ENCODE data around the gene DCLRE1C.
A peak's percentile ranks its signal among the peaks of the same experiment; 100 is the strongest.
"Not testable (repeated sequence)": the region's sequence is repeated elsewhere in the genome, so short reads cannot be mapped to it uniquely, and the experiment has no call there.

Gene DCLRE1C

DNA sequence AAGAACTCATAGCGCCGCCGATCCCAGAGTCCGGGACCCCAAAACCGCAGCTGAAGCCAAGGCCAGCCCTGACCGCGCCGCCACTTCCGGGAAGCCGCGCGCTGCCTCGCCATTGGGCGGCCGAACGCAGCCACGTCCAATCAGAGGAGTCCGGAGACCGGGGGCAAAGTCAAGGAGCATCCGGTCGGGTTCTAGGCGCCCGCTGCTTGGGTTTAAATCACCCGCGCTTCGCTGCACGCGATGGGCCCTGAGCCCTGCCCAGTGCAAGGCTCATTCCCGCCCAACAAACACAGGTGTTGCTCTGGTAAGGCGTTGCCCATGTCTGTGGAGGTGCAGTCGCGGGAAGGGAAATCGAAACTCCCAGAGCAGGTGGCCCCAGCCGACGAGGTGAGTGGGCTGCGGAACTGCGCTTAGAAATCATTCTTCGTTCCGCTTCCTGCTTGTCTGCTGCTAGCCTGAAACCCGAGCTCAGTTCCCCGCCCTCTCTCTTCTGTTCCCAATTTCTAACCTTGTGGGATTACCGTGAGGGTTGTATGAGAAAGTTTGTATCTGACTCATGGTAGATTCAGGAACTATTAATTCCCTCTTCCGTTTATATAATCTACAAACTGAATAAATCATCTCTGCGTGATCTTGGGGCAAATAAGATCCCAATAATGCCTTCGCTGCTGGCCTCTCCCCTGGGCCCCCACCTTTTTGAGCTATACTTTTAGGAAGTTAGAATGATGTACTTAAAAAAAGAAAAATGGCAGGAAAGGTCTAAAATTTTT is at the start of gene DCLRE1C:
Gene DCLRE1C, minus strand, starts transcription at position 96 of the 770 bp plus-strand sequence. Its CDS starts 86 bp downstream, at position 10.
- in situ Hi-C loops (cut with HindIII; ENCODE audit: low pct_ligation_motif_present, low pct_unique_long_range_greater_than_20kb, low sequenced_read_pairs) = no loop called here
- DNase-seq = peak; percentile 90

DNA sequence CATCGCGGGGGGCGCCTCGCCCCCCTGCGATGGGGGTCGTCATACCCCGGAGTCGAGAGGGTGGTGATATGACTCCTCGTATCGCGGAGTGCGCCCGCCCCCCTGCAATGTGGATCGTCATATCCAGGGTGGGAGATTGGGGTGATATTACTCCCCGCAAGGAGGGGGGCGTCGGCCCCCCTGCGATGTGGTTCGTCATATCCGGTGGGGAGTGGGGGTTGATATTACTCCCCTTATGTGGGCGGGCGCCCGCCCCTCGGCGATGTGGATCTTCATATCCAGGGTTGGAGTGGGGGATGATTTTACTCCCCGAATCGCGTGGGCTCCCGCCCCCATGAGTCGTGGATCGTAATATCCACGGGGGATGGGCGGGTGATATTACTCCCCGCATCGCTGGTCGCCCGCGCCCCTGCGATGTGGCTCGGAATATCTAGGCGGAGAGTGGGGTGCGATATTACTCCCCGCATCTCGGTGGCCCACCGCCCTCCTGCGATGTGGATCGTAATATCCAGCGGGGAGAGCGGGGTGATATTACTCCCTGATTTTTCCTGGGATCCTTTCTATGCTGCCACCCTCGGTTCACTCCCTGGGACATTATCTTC is 42.2 kb upstream of the DCLRE1C start:
- DNase-seq = no peak
- in situ Hi-C loops (cut with HindIII; ENCODE audit: low pct_ligation_motif_present, low pct_unique_long_range_greater_than_20kb, low sequenced_read_pairs) = no loop called here

GRCh38 chr10:14993500-14994455 is 39.9 kb upstream of the DCLRE1C start:
- in situ Hi-C loops (cut with HindIII; ENCODE audit: low pct_ligation_motif_present, low pct_unique_long_range_greater_than_20kb, low sequenced_read_pairs); DNase-seq: not testable (repeated sequence)

- DNase-seq; in situ Hi-C loops (cut with HindIII; ENCODE audit: low pct_ligation_motif_present, low pct_unique_long_range_greater_than_20kb, low sequenced_read_pairs): not testable (repeated sequence)
These were observed 38.4 kb upstream of the DCLRE1C start for GRCh38 chr10:14992336-14992735.

- DNase-seq = peak; percentile 46
- in situ Hi-C loops (cut with HindIII; ENCODE audit: low pct_ligation_motif_present, low pct_unique_long_range_greater_than_20kb, low sequenced_read_pairs) = not testable (repeated sequence)
These were observed 37.3 kb upstream of the DCLRE1C start for GRCh38 chr10:14991035-14991749.

GRCh38 chr10:14989552-14989951 is 35.7 kb upstream of the DCLRE1C start:
- in situ Hi-C loops (cut with HindIII; ENCODE audit: low pct_ligation_motif_present, low pct_unique_long_range_greater_than_20kb, low sequenced_read_pairs); DNase-seq: not testable (repeated sequence)

- DNase-seq = no peak
- in situ Hi-C loops (cut with HindIII; ENCODE audit: low pct_ligation_motif_present, low pct_unique_long_range_greater_than_20kb, low sequenced_read_pairs) = no loop called here
These were observed 28.8 kb upstream of the DCLRE1C start for GRCh38 chr10:14982744-14983143.

- DNase-seq = no peak
- in situ Hi-C loops (cut with HindIII; ENCODE audit: low pct_ligation_motif_present, low pct_unique_long_range_greater_than_20kb, low sequenced_read_pairs) = no loop called here
These were observed 21.9 kb upstream of the DCLRE1C start for GRCh38 chr10:14975672-14976273.

- in situ Hi-C loops (cut with HindIII; ENCODE audit: low pct_ligation_motif_present, low pct_unique_long_range_greater_than_20kb, low sequenced_read_pairs); DNase-seq: not testable (repeated sequence)
These were observed 20.5 kb upstream of the DCLRE1C start for GRCh38 chr10:14974153-14974998.

DNA sequence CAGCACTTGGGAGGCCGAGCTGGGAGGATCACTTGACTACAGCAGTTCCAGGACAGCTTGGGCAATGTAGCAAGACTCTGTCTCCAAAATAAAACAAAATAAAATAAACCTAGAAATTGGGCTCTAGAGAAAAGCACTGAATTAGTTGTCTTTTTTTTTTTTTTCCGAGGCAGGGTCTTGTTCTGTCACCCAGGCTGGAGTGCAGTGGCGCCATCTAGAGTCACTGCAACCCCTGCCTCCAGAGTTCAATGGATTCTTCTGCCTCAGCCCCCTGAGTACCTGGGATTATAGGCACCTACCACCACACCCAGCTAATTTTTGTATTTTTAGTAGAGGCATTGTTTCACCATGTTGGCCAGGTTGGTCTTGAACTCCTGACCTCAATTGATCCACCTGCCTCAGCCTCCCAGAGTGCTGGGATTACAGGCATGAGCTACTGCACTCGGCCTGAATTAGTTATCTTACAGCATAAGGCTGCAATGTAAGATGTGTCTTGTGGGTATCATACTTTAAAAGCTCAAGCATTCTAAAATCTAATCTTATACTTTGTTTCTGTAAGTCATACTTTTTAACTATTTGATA is 18.1 kb upstream of the DCLRE1C start:
- peak; percentile 31 for DNase-seq

DNA sequence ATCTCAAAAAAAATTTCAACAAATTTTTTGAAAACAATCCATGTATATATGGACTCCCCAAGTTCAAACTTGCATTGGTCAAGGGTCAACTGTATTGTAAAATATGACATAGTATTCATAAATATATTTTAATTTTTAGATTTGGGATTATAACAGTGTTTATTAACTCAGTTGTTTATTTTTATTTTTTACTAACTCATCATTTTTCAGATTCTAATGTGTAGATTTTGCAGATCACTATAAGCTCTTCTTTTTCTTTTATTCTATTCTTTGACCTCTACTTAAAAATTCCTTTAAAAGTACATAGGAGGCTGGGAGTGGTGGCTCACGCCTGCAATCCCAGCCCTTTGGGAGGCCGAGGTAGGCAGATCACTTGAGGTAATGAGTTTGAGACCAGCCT is 14.0 kb upstream of the DCLRE1C start:
- no peak for DNase-seq
- in situ Hi-C loops (cut with HindIII; ENCODE audit: low pct_ligation_motif_present, low pct_unique_long_range_greater_than_20kb, low sequenced_read_pairs) = no loop called here

More for the DNA sequence above, 18.1 kb upstream of the DCLRE1C start:
- in situ Hi-C loops (cut with HindIII; ENCODE audit: low pct_ligation_motif_present, low pct_unique_long_range_greater_than_20kb, low sequenced_read_pairs) = no loop called here

- DNase-seq = peak; percentile 91
- in situ Hi-C loops (cut with HindIII; ENCODE audit: low pct_ligation_motif_present, low pct_unique_long_range_greater_than_20kb, low sequenced_read_pairs) = no loop called here
These were observed 5.5 kb upstream of the DCLRE1C start, which contains the start of gene MEIG1 for GRCh38 chr10:14959221-14960057. Gene MEIG1, plus strand, starts transcription at chr10:14959388. Its CDS starts 7,081 bp downstream, at chr10:14966469.

DNA sequence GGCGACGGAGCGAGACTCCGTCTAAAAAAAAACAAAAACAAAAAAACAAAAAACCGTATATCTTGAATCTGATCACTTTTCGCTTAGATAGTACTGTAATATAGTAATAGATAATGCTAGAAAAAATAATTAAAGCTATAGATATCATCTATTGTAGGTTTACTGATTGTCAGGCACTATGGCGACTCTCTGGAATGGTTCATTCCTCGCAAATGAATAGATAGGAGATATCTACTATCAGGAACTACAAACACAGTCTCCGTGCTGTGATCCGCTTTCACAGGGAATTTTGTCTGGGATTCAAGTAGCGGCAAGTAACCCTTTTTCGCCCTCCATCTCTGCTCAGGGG is 5.0 kb upstream of the DCLRE1C start:
- no peak for DNase-seq
- in situ Hi-C loops (cut with HindIII; ENCODE audit: low pct_ligation_motif_present, low pct_unique_long_range_greater_than_20kb, low sequenced_read_pairs) = no loop called here

DNA sequence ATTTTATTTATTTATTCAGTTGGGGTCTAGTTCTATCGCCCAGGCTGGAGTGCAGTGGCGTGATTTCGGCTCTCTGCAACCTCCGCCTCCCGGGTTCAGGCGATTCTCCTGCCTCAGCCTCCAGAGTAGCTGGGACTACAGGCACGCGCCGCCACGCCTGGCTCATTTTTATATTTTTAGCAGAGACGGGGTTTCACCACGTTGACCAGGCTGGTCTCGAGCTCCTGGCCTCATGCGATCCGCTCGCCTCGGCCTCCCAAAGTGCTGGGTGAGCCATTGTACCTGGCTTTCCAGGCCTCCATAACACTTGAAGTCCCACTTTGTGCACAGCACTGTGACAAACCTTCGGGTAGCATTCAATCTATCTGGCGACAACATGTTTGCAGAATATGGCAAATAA is 1.0 kb upstream of the DCLRE1C start:
- DNase-seq = no peak
- in situ Hi-C loops (cut with HindIII; ENCODE audit: low pct_ligation_motif_present, low pct_unique_long_range_greater_than_20kb, low sequenced_read_pairs) = no loop called here

DNA sequence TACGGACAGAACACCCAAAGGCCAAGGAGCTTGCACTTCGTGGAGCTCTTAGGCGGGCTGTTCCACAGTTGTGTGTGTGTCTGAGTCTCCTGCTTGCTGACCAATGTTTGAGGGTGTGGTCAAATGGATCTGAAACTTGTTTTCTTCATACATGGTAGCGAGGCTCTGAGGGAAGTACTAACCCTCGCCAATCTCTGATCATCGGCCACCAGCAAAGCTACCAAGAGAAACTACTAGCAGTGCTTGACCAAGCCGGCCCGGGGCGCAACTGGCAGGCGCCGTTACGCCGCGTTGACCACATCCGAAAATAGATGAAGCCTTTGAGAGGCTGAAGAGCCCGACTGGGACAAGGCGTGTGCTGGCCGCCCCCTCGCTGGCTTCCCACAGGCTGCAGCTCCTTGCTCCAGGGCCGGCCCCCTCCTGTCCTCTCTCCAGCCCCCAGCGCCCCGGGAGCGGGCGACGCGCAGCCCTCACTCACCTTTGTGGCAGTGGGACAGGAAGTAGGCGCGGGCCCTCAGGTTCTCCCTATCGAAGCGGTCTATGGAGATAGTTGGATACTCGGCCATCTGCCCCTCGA is 384 bp downstream of the DCLRE1C start:
- in situ Hi-C loops (cut with HindIII; ENCODE audit: low pct_ligation_motif_present, low pct_unique_long_range_greater_than_20kb, low sequenced_read_pairs) = no loop called here
- peak; percentile 61 for DNase-seq

Measured in ACHN (cell line).